B cell (primary cell): Measurements from ENCODE around the gene DENR.
"Not testable (repeated sequence)": the region's sequence is repeated elsewhere in the genome, so short reads cannot be mapped to it uniquely, and the experiment has no call there.

Source experiments
- EZH2 ChIP-seq: IDR thresholded peaks from 2 replicates; pipeline ENCODE4 v1.6.1; 2012; ENCODE audit warnings: borderline replicate concordance, low read depth, mild to moderate bottlenecking, moderate library complexity, low read length; ENCODE audit not compliant: insufficient read depth, poor library complexity, severe bottlenecking
- TF ChIP-seq, protein P1 (sequence below): fragments of 200-600 bp; IDR thresholded peaks from one replicate; pipeline ENCODE4 v1.8.0; 2022; ENCODE audit warnings: antibody characterized with exemption, mild to moderate bottlenecking

DNA sequence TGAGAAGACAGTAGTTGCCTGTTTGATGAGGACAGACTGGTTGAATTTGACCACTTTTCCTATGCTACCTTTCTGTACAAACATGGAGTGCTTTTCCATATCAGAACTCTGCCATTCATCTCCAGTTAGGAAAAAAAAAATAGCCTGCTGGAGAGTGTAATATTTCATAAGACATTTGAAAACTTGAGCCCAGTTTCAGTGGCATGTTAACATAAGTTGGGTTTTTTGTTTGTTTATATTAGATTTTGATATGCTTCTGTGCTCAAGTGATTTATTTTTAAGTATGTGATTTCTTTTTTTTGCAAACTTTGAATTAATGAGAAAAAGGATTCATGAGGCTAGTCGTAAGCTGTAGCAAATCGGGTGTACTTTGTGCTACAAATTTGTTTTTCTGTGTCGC is 48.8 kb upstream of the DENR start:
- TF ChIP-seq, protein P1, sequence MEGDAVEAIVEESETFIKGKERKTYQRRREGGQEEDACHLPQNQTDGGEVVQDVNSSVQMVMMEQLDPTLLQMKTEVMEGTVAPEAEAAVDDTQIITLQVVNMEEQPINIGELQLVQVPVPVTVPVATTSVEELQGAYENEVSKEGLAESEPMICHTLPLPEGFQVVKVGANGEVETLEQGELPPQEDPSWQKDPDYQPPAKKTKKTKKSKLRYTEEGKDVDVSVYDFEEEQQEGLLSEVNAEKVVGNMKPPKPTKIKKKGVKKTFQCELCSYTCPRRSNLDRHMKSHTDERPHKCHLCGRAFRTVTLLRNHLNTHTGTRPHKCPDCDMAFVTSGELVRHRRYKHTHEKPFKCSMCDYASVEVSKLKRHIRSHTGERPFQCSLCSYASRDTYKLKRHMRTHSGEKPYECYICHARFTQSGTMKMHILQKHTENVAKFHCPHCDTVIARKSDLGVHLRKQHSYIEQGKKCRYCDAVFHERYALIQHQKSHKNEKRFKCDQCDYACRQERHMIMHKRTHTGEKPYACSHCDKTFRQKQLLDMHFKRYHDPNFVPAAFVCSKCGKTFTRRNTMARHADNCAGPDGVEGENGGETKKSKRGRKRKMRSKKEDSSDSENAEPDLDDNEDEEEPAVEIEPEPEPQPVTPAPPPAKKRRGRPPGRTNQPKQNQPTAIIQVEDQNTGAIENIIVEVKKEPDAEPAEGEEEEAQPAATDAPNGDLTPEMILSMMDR: not testable (repeated sequence)
- not testable (repeated sequence) for TF ChIP-seq EZH2
